ENCODE measurements around the gene SMS. TPM values are rescaled to one million over a fixed set of nuclear protein-coding genes. Genes with fewer than 3 reads are reported as not detected.

The SMS gene
- total and polyA plus RNA-seq, 11 donors = 24.0 to 109 (median 50.2) TPM

DNA sequence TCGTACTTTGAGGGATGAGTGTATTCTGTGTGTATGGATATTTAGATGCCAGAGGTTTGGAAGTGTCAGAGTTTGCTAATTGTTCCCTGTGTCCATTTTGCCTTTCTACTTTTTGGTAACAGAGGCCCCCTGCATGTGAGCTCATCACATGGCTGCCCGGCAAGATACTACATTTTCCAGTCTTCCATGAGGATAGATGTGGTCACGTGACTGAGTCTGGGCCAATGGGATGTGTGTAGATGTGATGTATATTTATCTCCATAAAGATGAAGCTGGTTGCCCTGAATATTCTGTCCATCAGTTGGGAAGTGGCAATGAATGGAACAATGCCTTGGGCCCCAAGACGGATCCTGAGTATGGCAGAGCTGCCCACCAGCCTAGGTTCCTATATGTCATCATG, 29.0 kb upstream of the SMS start:
- intact Hi-C loops (cut with DNase I) = no loop called here
- TF ChIP-seq POLR2A (IDR thresholded peaks at IDR 0.05) (no peak), CTCF (IDR thresholded peaks at IDR 0.05) (no peak)
- no peaks in the 10 kb centered on the region for H3K9me3 ChIP-seq
- no peaks in the 10 kb centered on the region for H3K4me1 ChIP-seq
- no peak overlapping the region for H3K4me3 ChIP-seq
- H3K36me3 ChIP-seq = no peaks in the 10 kb centered on the region
- 78 to 98% (median 92%) methylated on average over 4 of the region's 4 CpGs for WGBS, 4 donors
- DNase-seq (no peak), ATAC-seq (no peak)
- no peak overlapping the region for H3K27ac ChIP-seq
- no peaks in the 10 kb centered on the region for H3K27me3 ChIP-seq

DNA sequence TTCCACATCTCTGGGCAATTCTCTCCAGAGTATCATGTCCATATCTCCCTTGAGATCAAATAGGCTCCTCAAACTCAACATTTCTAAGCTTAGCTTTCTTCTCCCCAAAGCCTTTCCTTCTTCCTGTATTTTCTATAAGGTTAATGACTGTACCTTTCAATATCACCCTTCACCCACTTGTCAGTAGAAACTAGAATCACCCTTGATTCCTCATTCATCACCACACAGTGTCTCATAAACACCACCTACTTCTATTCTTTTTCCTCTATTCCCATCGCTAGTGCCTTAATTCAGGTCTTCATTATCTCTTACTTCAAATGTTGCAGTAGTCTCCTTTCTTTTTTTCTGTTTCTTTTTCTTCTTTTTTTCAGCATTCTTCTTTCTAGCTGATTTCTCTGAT, 28.3 kb upstream of the SMS start:
- WGBS, 4 donors = 81 to 98% (median 91%) methylated on average over 1 of the region's 1 CpG
- Histone ChIP-seq H3K27me3 (no peaks in the 10 kb centered on the region), H3K4me3 (no peak overlapping the region), H3K9me3 (no peaks in the 10 kb centered on the region), H3K36me3 (no peaks in the 10 kb centered on the region), H3K27ac (no peak overlapping the region), H3K4me1 (no peaks in the 10 kb centered on the region)
- no peak for TF ChIP-seq POLR2A (IDR thresholded peaks at IDR 0.05)
- TF ChIP-seq CTCF (IDR thresholded peaks at IDR 0.05) = no peak
- intact Hi-C loops (cut with DNase I) = no loop called here
- no peak for ATAC-seq
- DNase-seq = no peak

- 92 to 97% (median 95%) methylated on average over 4 of the region's 4 CpGs for WGBS, 4 donors
Measured at GRCh38 chrX:21912989-21913388, 27.5 kb upstream of the SMS start.

DNA sequence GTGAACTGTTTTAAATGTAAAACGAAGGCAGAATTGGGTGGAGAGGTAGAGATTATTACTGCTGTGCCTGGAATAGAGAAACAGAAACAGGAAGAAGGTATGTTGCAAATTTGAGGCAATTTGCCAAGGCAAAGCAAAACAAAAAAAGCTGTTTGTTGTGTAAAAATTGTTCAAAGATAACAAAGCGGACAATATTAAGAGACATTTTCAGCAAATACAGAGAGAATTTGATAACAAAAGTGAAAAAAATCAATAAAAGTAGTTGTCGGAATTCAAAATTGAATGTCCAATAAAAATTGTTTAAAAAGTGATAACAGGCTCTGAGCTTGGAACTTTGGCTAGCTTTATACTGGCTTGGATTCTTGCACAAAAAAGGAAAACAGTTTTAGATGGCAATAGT, 14.4 kb upstream of the SMS start:
- Histone ChIP-seq H3K27me3 (no peaks in the 10 kb centered on the region), H3K36me3 (no peaks in the 10 kb centered on the region), H3K4me1 (peaks cover 0 to 12% (median 0%) of the 10 kb centered on the region in 12 donors), H3K27ac (peak overlapping the region in 4 of 12 donors; percentile 14 to 82 (median 36)), H3K9me3 (no peaks in the 10 kb centered on the region), H3K4me3 (peak overlapping the region in 6 of 12 donors; percentile 12 to 50 (median 28))
- DNase-seq (no peak), ATAC-seq (no peak)
- 61 to 67% (median 66%) methylated on average over 3 of the region's 3 CpGs for WGBS, 4 donors
- intact Hi-C loops (cut with DNase I) = no loop called here
- no peak for TF ChIP-seq POLR2A (IDR thresholded peaks at IDR 0.05)
- TF ChIP-seq CTCF (IDR thresholded peaks at IDR 0.05) = no peak

More at GRCh38 chrX:21912989-21913388, 27.5 kb upstream of the SMS start:
- intact Hi-C loops (cut with DNase I) = no loop called here
- H3K27ac ChIP-seq = no peak overlapping the region
- no peak for ATAC-seq
- no peaks in the 10 kb centered on the region for H3K4me1 ChIP-seq
- no peaks in the 10 kb centered on the region for H3K36me3 ChIP-seq
- no peaks in the 10 kb centered on the region for H3K9me3 ChIP-seq
- no peak for TF ChIP-seq CTCF (IDR thresholded peaks at IDR 0.05)
- no peak for TF ChIP-seq POLR2A (IDR thresholded peaks at IDR 0.05)
- DNase-seq = no peak
- no peaks in the 10 kb centered on the region for H3K27me3 ChIP-seq
- H3K4me3 ChIP-seq = no peak overlapping the region

Data from heart left ventricle (tissue), 16 donors.